Endothelial cell of umbilical vein (primary cell): ENCODE results near the gene DLX1. TPM values are rescaled to one million over a fixed set of nuclear protein-coding genes. Genes with fewer than 3 reads are reported as not detected.

Experiments
- BruUV-seq: library from RNA; stranded (reverse); fragments of 400-500 nt; replicated peaks from 2 replicates; lab custom pipeline; 2021; lab: Mats Ljungman, UMichigan
- CTCF ChIA-PET: fragments of 300-600, 350-600 bp; sonication (Branson Sonifier 250); formaldehyde crosslinking; loops from one replicate; lab custom pipeline; 2021; ENCODE audit warnings: antibody characterized with exemption, inconsistent platforms; lab: Charles Lee
- POLR2A ChIA-PET: fragments of 300-600, 350-600 bp; sonication (Branson Sonifier 250); formaldehyde crosslinking; loops from one replicate; lab custom pipeline; 2021; ENCODE audit warnings: antibody characterized with exemption, inconsistent platforms; lab: Charles Lee
- DNase-seq: peaks from one replicate; pipeline ENCODE4 v3.0.0-alpha.2; 2011; ENCODE audit warnings: low read depth, low spot score
- FAIRE-seq: peaks from 2 replicates; lab custom pipeline; 2011; peaks lifted over from hg19 to GRCh38; lab: Jason Lieb, UNC
- H2AFZ ChIP-seq: 2 replicates; pipeline ENCODE4 v1.6.0; 2012; ENCODE audit warnings: low read depth, low read length, control low read depth, inconsistent platforms
- H3K27ac ChIP-seq: 2 replicates; pipeline ENCODE4 v1.5.1; 2011; ENCODE audit warnings: low read depth, mild to moderate bottlenecking, control low read depth, low read length, moderate library complexity; ENCODE audit not compliant: insufficient read depth
- H3K27me3 ChIP-seq, 2 experiments: 2 replicates each; pipeline versions ENCODE4 v1.6.0 to v1.6.1; 2011; ENCODE audit warnings: low read length in 2 of 2, mixed read lengths in 1 of 2; ENCODE audit not compliant: control insufficient read depth in 2 of 2, insufficient read depth in 2 of 2
- H3K36me3 ChIP-seq, 2 experiments: 2 replicates in 1 of 2; 3 replicates in 1 of 2; pipeline ENCODE4 v1.5.1; 2011; ENCODE audit warnings: low read length in 2 of 2, mild to moderate bottlenecking in 1 of 2, moderate library complexity in 1 of 2; ENCODE audit not compliant: control insufficient read depth in 2 of 2, insufficient read depth in 2 of 2; ENCODE audit errors: extremely low read depth in 1 of 2
- H3K4me1 ChIP-seq: 3 replicates; pipeline ENCODE4 v1.5.1; 2011; ENCODE audit warnings: mild to moderate bottlenecking, low read length; ENCODE audit not compliant: control insufficient read depth, insufficient read depth; ENCODE audit errors: extremely low read depth
- H3K4me2 ChIP-seq: 2 replicates; pipeline ENCODE4 v1.6.1; 2011; ENCODE audit warnings: low read length, control low read depth, mixed read lengths; ENCODE audit not compliant: insufficient read depth
- H3K4me3 ChIP-seq, 3 experiments: fragments of 200-600 bp in 1 of 3; sonication (generic), shearing (Covaris generic) in 1 of 3; replicated peaks in 1 of 3; 2 replicates each; pipeline ENCODE4 v1.5.1; 2011 to 2016; ENCODE audit warnings: control low read depth in 3 of 3, low read length in 3 of 3, mild to moderate bottlenecking in 2 of 3, inconsistent platforms in 1 of 3, low read depth in 1 of 3, moderate library complexity in 1 of 3; ENCODE audit not compliant: insufficient read depth in 1 of 3
- H3K79me2 ChIP-seq: 2 replicates; pipeline ENCODE4 v1.6.0; 2012; ENCODE audit warnings: low read length, inconsistent platforms; ENCODE audit not compliant: control insufficient read depth, insufficient read depth
- H3K9ac ChIP-seq: replicated peaks from 2 replicates; pipeline ENCODE3; 2011; ENCODE audit warnings: low read length, control low read depth; ENCODE audit not compliant: insufficient read depth; ENCODE audit errors: extremely low read depth
- H3K9me1 ChIP-seq: replicated peaks from 3 replicates; pipeline ENCODE4 v1.6.0; 2011; ENCODE audit warnings: mild to moderate bottlenecking, low read length; ENCODE audit not compliant: control insufficient read depth, insufficient read depth; ENCODE audit errors: extremely low read depth
- H3K9me3 ChIP-seq: replicated peaks from 2 replicates; pipeline ENCODE4 v1.5.1; 2012; ENCODE audit warnings: low read length, inconsistent platforms; ENCODE audit not compliant: control insufficient read depth, insufficient read depth
- H4K20me1 ChIP-seq: replicated peaks from 2 replicates; pipeline ENCODE3; 2011; ENCODE audit warnings: mild to moderate bottlenecking, low read length; ENCODE audit not compliant: control insufficient read depth, insufficient read depth; ENCODE audit errors: extremely low read depth
- CTCF ChIP-seq, 2 donors: IDR thresholded peaks; 1 replicate in 1 of 2; 2 replicates in 1 of 2; pipeline ENCODE4 v1.5.1; 2011; ENCODE audit warnings: low read length in 2 of 2, mild to moderate bottlenecking in 2 of 2, moderate library complexity in 2 of 2, control low read depth in 1 of 2, inconsistent platforms in 1 of 2, low read depth in 1 of 2; ENCODE audit not compliant: insufficient read depth in 1 of 2; ENCODE audit errors: extremely low read depth in 1 of 2
- EZH2 ChIP-seq: IDR thresholded peaks from 2 replicates; pipeline ENCODE4 v1.6.1; 2012; ENCODE audit warnings: borderline replicate concordance, low read depth, mild to moderate bottlenecking, moderate library complexity, low read length, inconsistent platforms; ENCODE audit not compliant: severe bottlenecking
- FOS ChIP-seq: IDR thresholded peaks from 2 replicates; pipeline ENCODE4 v1.6.1; 2011; ENCODE audit warnings: mild to moderate bottlenecking, low read length, moderate library complexity, borderline replicate concordance; ENCODE audit not compliant: insufficient read depth
- POLR2A ChIP-seq: IDR thresholded peaks from 2 replicates; pipeline ENCODE4 v1.6.1; 2012; ENCODE audit warnings: low read depth, mild to moderate bottlenecking, control low read depth, low read length
- POLR2AphosphoS5 ChIP-seq: IDR thresholded peaks from 2 replicates; pipeline ENCODE4 v1.6.1; 2012; ENCODE audit warnings: low read depth, mild to moderate bottlenecking, control low read depth, low read length, moderate library complexity; ENCODE audit not compliant: insufficient read depth
- dilution Hi-C: fragments of 300-500 bp; cut with MboI; formaldehyde crosslinking; loops from one replicate; pipeline ENCODE4 v1.15.0; 2019; ENCODE audit warnings: low sequenced_read_pairs; ENCODE audit not compliant: extremely low pct_ligation_motif_present
- intact Hi-C: fragments of 100-400 bp; cut with micrococcal nuclease; formaldehyde crosslinking; loops from one replicate; pipeline ENCODE4 v1.10.0; 2022
- polyA plus RNA-seq, 4 experiments: library from polyadenylated mRNA; depleted of rRNA in 3 of 4; stranded (reverse) in 3 of 4; unstranded in 1 of 4; fragments of >200 nt; gene quantifications; 2 replicates each; pipeline versions ENCODE4 v1.2.1 to v1.2.3, GENCODE V29; 2011 to 2012; ENCODE audit warnings: missing spikeins in 1 of 4
- total RNA-seq: library from RNA; stranded (reverse); gene quantifications from 2 replicates; pipeline ENCODE4 v1.2.3, GENCODE V29; 2021

The DLX1 gene
- total and polyA plus RNA-seq, 2 donors (not counting 3 experiments of a cell fraction or from before 2014, with no cell fraction given): 0.12 TPM; not detected in 1

- POLR2A ChIA-PET: no interaction called here
- dilution Hi-C loops: no loop called here
- intact Hi-C loops: no loop called here
These were observed 1.2 kb downstream of the DLX1 start for GRCh38 chr2:172086241-172087206.

More at GRCh38 chr2:172086241-172087206, 1.2 kb downstream of the DLX1 start:
- Histone ChIP-seq H4K20me1 (no peaks in the 10 kb centered on the region), H3K9me3 (no peaks in the 10 kb centered on the region), H3K36me3 (no peaks in the 10 kb centered on the region), H3K4me1 (peaks cover 20% of the 10 kb centered on the region), H3K9ac (no peak overlapping the region), H2AFZ (no peak overlapping the region), H3K79me2 (no peaks in the 10 kb centered on the region), H3K27ac (no peak overlapping the region), H3K4me3 (no peak overlapping the region), H3K9me1 (no peaks in the 10 kb centered on the region), H3K27me3 (peaks cover 89 to 100% of the 10 kb centered on the region in 2 experiments), H3K4me2 (no peak overlapping the region)
- DNase-seq: peak; percentile 20
- CTCF ChIA-PET: interaction anchor here (1.0 to 2.7 kb wide), 4 partner anchors 10 to 41 kb away, joined by 3 to 12 read pairs (median 4); partner anchors contain the start of gene DLX2
- no TSS peak for BruUV-seq
- peak; percentile 21 for FAIRE-seq
- TF ChIP-seq POLR2A: no peak
- TF ChIP-seq CTCF (IDR thresholded peaks at IDR 0.05; ENCODE audit: extremely low read depth in 1 of 2, insufficient read depth in 1 of 2, low read depth in 1 of 2, low read length in 2 of 2): peak in 1 of 2 donors; percentile 3
- TF ChIP-seq EZH2: peak; percentile 80
- no peak for TF ChIP-seq POLR2AphosphoS5
- no peak for TF ChIP-seq FOS
